Cardiac muscle cell (in vitro differentiated cells and primary cell): ENCODE data around the gene CUX1. TPM values are rescaled to one million over a fixed set of nuclear protein-coding genes. Genes with fewer than 3 reads are reported as not detected.

Experiments used
- DNase-seq, 2 donors: peaks; one replicate each; pipeline versions ENCODE4 v3.0.0 to v3.0.0-alpha.2; 2010 to 2017; ENCODE audit warnings: low read depth in 1 of 2, low spot score in 1 of 2
- H3K27ac ChIP-seq: fragments of 200-600 bp; sonication (generic); 2 replicates; pipeline ENCODE4 v1.5.1; 2016
- H3K27me3 ChIP-seq: fragments of 200-600 bp; sonication (generic); 2 replicates; pipeline ENCODE4 v1.6.0; 2016; ENCODE audit warnings: control low read depth
- H3K36me3 ChIP-seq: fragments of 200-600 bp; sonication (generic); 2 replicates; pipeline ENCODE4 v1.5.1; 2016; ENCODE audit warnings: control low read depth
- H3K4me1 ChIP-seq: fragments of 200-600 bp; sonication (generic); 2 replicates; pipeline ENCODE4 v1.8.1; 2017; ENCODE audit warnings: low read depth, mild to moderate bottlenecking, mixed run types
- H3K4me3 ChIP-seq: fragments of 200-600 bp; sonication (generic); 2 replicates; pipeline ENCODE4 v1.5.1; 2016; ENCODE audit warnings: mild to moderate bottlenecking
- H3K9me3 ChIP-seq: fragments of 200-600 bp; sonication (generic); 2 replicates; pipeline ENCODE4 v1.5.1; 2017; ENCODE audit warnings: low read depth, mild to moderate bottlenecking, control low read depth
- polyA plus RNA-seq: library from polyadenylated mRNA; unstranded; fragments of >200 nt; fragmentation: Nextera tagmentation; extraction: Ambion mirVana; gene quantifications from 2 replicates; pipeline ENCODE4 v1.2.1, GENCODE V29; 2016
- total RNA-seq: library from RNA; depleted of rRNA; stranded (reverse); fragments of >200 nt; gene quantifications from 2 replicates; pipeline ENCODE4 v1.2.3, GENCODE V29; 2016
- TF ChIP-seq, protein P1 (sequence below): IDR thresholded peaks from 2 replicates; pipeline ENCODE4 v1.5.1; 2012; ENCODE audit warnings: low read depth, mild to moderate bottlenecking, low read length

The CUX1 gene
- total and polyA plus RNA-seq, 2 experiments from 2014 or later = 67.7 to 85.3 TPM

DNA sequence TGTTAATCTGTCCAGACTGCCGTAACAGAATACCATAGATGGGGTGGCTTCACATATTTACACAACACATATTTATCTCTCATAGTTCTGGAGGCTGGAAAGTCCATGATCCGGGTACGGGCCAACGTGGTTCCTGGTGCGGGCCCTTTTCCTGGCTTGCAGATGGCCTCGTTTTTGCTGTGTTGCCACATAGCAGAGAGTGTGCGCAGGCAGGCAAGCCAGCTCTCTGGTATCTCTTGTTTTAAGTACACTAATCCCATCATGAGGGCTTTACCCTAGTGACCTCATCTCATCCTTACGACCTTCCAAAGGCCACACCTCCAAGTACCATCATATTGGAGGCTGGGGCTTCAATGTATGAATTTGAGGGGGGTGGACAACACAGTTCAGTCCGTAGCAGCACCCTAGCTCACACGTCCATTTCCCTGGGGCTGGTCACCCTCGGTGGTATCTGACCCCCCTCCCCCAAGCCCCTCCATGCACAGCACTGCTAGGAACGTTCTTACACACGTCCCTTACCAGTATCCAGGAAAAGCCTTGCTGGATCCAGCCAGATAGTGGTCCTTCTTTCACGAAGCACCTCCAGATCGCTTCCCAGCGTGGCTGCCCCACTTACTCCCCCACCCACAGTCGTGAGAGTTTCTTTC is 21.5 kb downstream of the CUX1 start:
- H3K4me1 ChIP-seq = peaks cover 18% of the 10 kb centered on the region
- TF ChIP-seq, protein P1, sequence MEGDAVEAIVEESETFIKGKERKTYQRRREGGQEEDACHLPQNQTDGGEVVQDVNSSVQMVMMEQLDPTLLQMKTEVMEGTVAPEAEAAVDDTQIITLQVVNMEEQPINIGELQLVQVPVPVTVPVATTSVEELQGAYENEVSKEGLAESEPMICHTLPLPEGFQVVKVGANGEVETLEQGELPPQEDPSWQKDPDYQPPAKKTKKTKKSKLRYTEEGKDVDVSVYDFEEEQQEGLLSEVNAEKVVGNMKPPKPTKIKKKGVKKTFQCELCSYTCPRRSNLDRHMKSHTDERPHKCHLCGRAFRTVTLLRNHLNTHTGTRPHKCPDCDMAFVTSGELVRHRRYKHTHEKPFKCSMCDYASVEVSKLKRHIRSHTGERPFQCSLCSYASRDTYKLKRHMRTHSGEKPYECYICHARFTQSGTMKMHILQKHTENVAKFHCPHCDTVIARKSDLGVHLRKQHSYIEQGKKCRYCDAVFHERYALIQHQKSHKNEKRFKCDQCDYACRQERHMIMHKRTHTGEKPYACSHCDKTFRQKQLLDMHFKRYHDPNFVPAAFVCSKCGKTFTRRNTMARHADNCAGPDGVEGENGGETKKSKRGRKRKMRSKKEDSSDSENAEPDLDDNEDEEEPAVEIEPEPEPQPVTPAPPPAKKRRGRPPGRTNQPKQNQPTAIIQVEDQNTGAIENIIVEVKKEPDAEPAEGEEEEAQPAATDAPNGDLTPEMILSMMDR = no peak
- DNase-seq = no peak
- no peaks in the 10 kb centered on the region for H3K36me3 ChIP-seq
- H3K27ac ChIP-seq = peak overlapping the region; percentile 69
- no peak overlapping the region for H3K4me3 ChIP-seq
- H3K9me3 ChIP-seq = no peaks in the 10 kb centered on the region
- no peaks in the 10 kb centered on the region for H3K27me3 ChIP-seq

DNA sequence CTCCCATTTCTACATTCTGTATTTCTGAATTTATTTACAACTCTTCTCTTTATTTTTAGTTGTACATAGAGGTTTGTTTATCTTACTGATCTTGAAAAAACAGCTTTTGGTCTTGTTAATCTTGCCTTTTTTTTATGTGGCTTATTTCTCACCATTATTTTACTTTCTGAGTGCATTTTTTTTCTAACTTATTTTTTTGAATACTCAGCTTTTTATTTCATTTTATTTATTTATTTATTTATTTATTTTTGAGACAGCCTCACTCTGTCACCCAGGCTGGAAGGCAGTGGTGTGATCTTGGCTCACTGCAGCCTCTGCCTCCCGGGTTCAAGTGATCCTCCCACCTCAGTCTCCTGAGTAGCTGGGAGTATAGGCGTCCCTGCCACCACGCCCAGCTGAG is 23.9 kb downstream of the CUX1 start:
- TF ChIP-seq, protein P1 = no peak
- no peak overlapping the region for H3K4me3 ChIP-seq
- no peak overlapping the region for H3K27ac ChIP-seq
- H3K27me3 ChIP-seq = no peaks in the 10 kb centered on the region
- no peaks in the 10 kb centered on the region for H3K9me3 ChIP-seq
- no peaks in the 10 kb centered on the region for H3K36me3 ChIP-seq
- peaks cover 18% of the 10 kb centered on the region for H3K4me1 ChIP-seq
- DNase-seq = no peak

DNA sequence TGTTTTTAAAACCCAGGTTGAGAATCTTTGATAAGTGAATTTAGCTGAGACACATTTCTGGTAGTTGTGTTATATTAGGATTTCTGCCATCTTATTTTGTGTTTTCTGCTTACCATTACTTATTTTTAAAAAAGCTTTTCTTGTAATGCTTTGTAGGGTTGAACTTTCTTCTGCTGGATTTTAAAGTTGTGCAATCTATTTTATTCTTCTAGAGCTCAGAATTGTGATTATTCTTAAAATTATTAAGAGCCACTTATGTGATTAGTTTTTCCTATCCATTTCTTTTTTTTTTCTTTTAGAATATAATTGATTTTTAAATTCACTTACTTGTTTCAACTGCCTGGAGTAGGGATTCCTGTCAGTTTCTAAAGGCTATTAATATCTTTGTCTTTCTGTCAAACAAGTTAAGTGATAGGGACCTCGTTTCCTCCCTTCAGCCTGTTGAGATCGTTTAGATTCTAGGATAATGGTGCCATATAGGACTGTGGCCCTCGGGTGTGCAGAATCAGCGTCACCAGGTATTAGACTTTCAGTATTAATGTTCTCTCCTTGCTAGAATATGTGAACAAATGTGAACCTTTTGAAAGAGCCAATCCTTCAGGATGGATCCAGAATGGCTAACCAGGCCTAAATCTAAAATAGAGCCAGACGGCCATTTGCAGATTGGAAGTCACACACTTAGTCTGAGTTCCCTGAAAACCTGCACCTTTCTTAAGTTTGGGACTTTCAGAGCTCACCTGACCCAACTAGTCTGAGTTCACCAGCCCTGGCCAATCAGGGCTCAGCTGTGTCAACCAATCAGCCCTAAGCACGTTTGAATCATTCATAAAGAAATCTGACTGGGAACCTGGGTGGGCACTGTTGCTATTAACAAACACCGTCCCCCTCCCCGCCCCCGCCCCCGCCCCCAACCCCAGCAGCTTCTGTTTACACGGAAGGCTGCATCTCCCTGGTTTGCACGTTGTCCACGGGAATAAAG is 26.2 kb downstream of the CUX1 start:
- Histone ChIP-seq H3K36me3 (no peaks in the 10 kb centered on the region), H3K4me1 (peaks cover 18% of the 10 kb centered on the region), H3K9me3 (no peaks in the 10 kb centered on the region), H3K27me3 (no peaks in the 10 kb centered on the region), H3K27ac (peak overlapping the region; percentile 84), H3K4me3 (no peak overlapping the region)
- no peak for DNase-seq
- TF ChIP-seq, protein P1 = no peak

DNA sequence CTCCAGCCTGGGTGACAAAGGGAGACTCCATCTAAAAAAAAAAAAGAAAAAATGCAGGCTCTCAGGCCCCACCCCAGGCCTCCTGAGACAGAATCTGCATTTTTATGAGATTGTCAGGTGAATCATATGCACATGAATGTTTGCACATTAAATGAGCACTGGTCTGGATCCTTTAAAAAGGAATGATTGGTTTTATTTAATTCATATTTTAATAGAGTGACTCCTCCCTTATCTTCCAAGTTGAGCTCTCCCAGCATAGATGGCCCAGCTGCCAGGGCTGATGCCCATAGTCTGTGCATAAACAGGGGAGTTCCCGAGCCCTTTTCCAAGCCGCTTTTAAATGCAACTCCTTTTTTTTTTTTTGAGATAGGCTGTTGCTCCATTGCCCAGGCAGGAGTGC is 28.5 kb downstream of the CUX1 start:
- TF ChIP-seq, protein P1 = no peak
- H3K9me3 ChIP-seq = no peaks in the 10 kb centered on the region
- H3K27ac ChIP-seq = no peak overlapping the region
- no peaks in the 10 kb centered on the region for H3K27me3 ChIP-seq
- H3K36me3 ChIP-seq = no peaks in the 10 kb centered on the region
- no peak for DNase-seq
- H3K4me3 ChIP-seq = no peak overlapping the region
- H3K4me1 ChIP-seq = peaks cover 9% of the 10 kb centered on the region

DNA sequence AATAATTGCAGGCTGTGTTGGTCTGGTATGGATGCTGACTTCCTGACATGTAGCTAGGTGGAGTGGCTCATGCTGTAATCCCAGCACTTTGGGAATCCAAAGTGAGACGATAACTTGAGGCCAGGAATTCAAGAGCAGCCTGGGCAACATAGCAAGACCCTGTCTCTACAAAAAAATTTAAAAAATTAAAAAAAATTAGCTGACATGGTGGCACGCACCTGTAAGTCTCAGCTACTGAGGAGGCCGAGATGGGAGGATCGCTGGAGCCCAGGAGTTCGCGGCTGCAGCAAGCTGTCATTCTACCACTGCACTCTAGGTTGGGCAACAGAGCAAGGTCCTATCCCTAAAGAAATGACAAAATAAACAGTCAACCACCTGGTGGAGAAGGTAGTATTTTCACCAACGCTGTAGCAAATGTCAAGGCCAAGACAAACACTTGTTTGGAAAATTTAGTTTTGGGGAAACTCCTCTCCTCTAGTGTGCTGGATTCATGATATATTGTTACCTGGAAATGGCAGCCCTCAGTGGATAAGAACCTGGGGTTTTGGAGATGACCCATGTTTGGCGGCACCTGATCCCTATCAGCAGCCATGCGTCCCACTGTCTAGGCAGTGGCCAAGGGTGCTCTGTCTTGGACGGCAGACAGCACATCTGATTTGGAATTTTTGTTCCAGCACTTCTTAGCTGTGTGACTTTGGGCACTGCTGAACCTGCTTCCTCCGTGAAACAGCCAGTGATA is 29.5 kb downstream of the CUX1 start:
- Histone ChIP-seq H3K27ac (no peak overlapping the region), H3K4me3 (no peak overlapping the region), H3K9me3 (no peaks in the 10 kb centered on the region), H3K4me1 (peaks cover 9% of the 10 kb centered on the region), H3K36me3 (no peaks in the 10 kb centered on the region), H3K27me3 (no peaks in the 10 kb centered on the region)
- no peak for DNase-seq
- TF ChIP-seq, protein P1 = no peak
